Renal cortical epithelial cell (primary cell): ENCODE results near the gene MSMO1. TPM values are rescaled to one million over a fixed set of nuclear protein-coding genes. Genes with fewer than 3 reads are reported as not detected.
"Not testable (repeated sequence)": the region's sequence is repeated elsewhere in the genome, so short reads cannot be mapped to it uniquely, and the experiment has no call there.

Experiments
- DNase-seq: peaks from one replicate; pipeline ENCODE4 v3.0.0-alpha.2; 2011; ENCODE audit warnings: low read depth
- total RNA-seq: library from RNA; depleted of rRNA; stranded (reverse); fragments of >200 nt; gene quantifications from 2 replicates; pipeline ENCODE4 v1.2.3, GENCODE V29; 2014

MSMO1 gene
- total RNA-seq, 1 donor from 2014 or later: 72.7 TPM

- no peak for DNase-seq
Measured at GRCh38 chr4:165324918-165325304, 2.6 kb upstream of the MSMO1 start.

GRCh38 chr4:165325732-165326512, 1.5 kb upstream of the MSMO1 start:
- DNase-seq: peak; percentile 95

- peak; percentile 63 for DNase-seq
Measured at GRCh38 chr4:165326831-165327210, 648 bp upstream of the MSMO1 start.

GRCh38 chr4:165328101-165328425, 594 bp downstream of the MSMO1 start:
- no peak for DNase-seq

GRCh38 chr4:165328708-165329107, 1.2 kb downstream of the MSMO1 start:
- peak; percentile 38 for DNase-seq

GRCh38 chr4:165330071-165330470, 2.6 kb downstream of the MSMO1 start:
- peak; percentile 27 for DNase-seq

GRCh38 chr4:165330666-165331065, 3.2 kb downstream of the MSMO1 start:
- DNase-seq: no peak

GRCh38 chr4:165331359-165331758, 3.9 kb downstream of the MSMO1 start:
- no peak for DNase-seq

- DNase-seq: no peak
Measured at GRCh38 chr4:165331823-165332222, 4.4 kb downstream of the MSMO1 start.

GRCh38 chr4:165332502-165332901, 5.0 kb downstream of the MSMO1 start:
- no peak for DNase-seq

GRCh38 chr4:165335163-165335703, 7.8 kb downstream of the MSMO1 start:
- no peak for DNase-seq

- DNase-seq: no peak
Measured at GRCh38 chr4:165336743-165337142, 9.3 kb downstream of the MSMO1 start.

- not testable (repeated sequence) for DNase-seq
Measured at GRCh38 chr4:165342340-165342739, 14.9 kb downstream of the MSMO1 start.

- DNase-seq: peak; percentile 26
Measured at GRCh38 chr4:165343353-165344191, 16.1 kb downstream of the MSMO1 start.

- DNase-seq: no peak
Measured at GRCh38 chr4:165345666-165346417, 18.4 kb downstream of the MSMO1 start.

- no peak for DNase-seq
Measured at GRCh38 chr4:165347647-165348569, 20.4 kb downstream of the MSMO1 start.

GRCh38 chr4:165351359-165352130, 24.1 kb downstream of the MSMO1 start:
- DNase-seq: no peak

- peak; percentile 57 for DNase-seq
Measured at GRCh38 chr4:165355900-165356300, 28.4 kb downstream of the MSMO1 start.

GRCh38 chr4:165359506-165359905, 32.0 kb downstream of the MSMO1 start:
- peak; percentile 76 for DNase-seq

GRCh38 chr4:165360041-165360695, 32.7 kb downstream of the MSMO1 start:
- peak; percentile 46 for DNase-seq
